Measurements from ENCODE around the gene CCDC39. TPM values are rescaled to one million over a fixed set of nuclear protein-coding genes. Genes with fewer than 3 reads are reported as not detected.

The CCDC39 gene
- total RNA-seq, 2 donors from 2014 or later, result not detected

DNA sequence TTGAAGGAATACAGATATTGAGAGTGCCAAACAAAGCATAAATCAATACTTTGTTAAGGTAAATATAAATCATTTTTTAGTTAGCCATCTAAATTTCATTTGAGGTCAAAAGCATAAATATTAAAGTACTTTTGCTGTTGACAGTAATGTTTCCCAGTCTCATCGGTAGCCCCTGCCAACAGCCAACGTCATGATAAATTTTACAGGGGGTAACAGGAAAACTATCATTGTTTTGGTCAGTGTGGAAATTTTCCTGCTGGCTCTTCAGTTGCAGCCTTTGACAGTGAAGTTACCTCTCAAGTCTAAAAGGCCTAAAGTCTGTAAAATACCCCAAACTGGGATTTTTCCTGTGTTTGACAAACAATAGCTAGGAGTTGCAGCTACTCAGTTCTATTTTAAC, 114.6 kb downstream of the CCDC39 start:
- no peaks in the 10 kb centered on the region for H3K36me3 Mint-ChIP-seq (ENCODE audit: low read depth)
- H3K4me1 Mint-ChIP-seq, result no peaks in the 10 kb centered on the region
- H3K27me3 Mint-ChIP-seq, result peaks cover 11% of the 10 kb centered on the region
- no peak overlapping the region for H3K4me3 Mint-ChIP-seq
- DNase-seq, result no peak
- H3K9me3 ChIP-seq (ENCODE audit: control insufficient read depth, low read length, poor library complexity, severe bottlenecking), result no peaks in the 10 kb centered on the region
- ATAC-seq, result no peak
- no peak overlapping the region for H3K27ac Mint-ChIP-seq

Other genes starting within 250 kb of the CCDC39 start
- 10 to 100 TPM; 71.3 to 82.7 TPM for gene TTC14, start 77.3 kb downstream of the CCDC39 start, total RNA-seq
- gene FXR1, start 233.2 kb upstream of the CCDC39 start, total RNA-seq, result 100 to 1,000 TPM; 130 to 150 TPM

Measured in T-helper 17 cell (primary cell).